IPS-18a (cell line): ENCODE data around the gene EHMT1.
"Not testable (repeated sequence)": the region's sequence is repeated elsewhere in the genome, so short reads cannot be mapped to it uniquely, and the experiment has no call there.

ENCODE experiments used
- H3K27ac ChIP-seq: one replicate; pipeline ENCODE4 v1.5.1; 2013; ENCODE audit warnings: low read length
- H3K27me3 ChIP-seq: one replicate; pipeline ENCODE4 v1.6.1; 2013; ENCODE audit warnings: mild to moderate bottlenecking, low read length; ENCODE audit not compliant: control insufficient read depth, insufficient read depth
- H3K36me3 ChIP-seq: one replicate; pipeline ENCODE4 v1.6.1; 2013; ENCODE audit warnings: low read depth, low read length; ENCODE audit not compliant: control insufficient read depth
- H3K4me1 ChIP-seq: one replicate; pipeline ENCODE4 v1.6.1; 2013; ENCODE audit warnings: low read depth, low read length; ENCODE audit not compliant: control insufficient read depth
- H3K4me3 ChIP-seq: one replicate; pipeline ENCODE4 v1.5.1; 2013; ENCODE audit warnings: low read length
- H3K9ac ChIP-seq: one replicate; pipeline ENCODE4 v1.6.1; 2013; ENCODE audit warnings: mild to moderate bottlenecking, low read length, moderate library complexity
- H3K9me3 ChIP-seq: one replicate; pipeline ENCODE4 v1.6.1; 2013; ENCODE audit warnings: low read depth, low read length; ENCODE audit not compliant: control insufficient read depth

The EHMT1 gene

GRCh38 chr9:137622211-137622610, 3.4 kb downstream of the EHMT1 start:
- H3K9me3 ChIP-seq, H3K9ac ChIP-seq, H3K27me3 ChIP-seq, H3K27ac ChIP-seq, H3K36me3 ChIP-seq, H3K4me3 ChIP-seq: not testable (repeated sequence)
- H3K4me1 ChIP-seq: peaks cover 16% of the 10 kb centered on the region

GRCh38 chr9:137626464-137626863, 7.7 kb downstream of the EHMT1 start:
- no peak overlapping the region for H3K27ac ChIP-seq
- no peaks in the 10 kb centered on the region for H3K9me3 ChIP-seq
- H3K27me3 ChIP-seq: no peaks in the 10 kb centered on the region
- peaks cover 5% of the 10 kb centered on the region for H3K4me1 ChIP-seq
- H3K36me3 ChIP-seq: no peaks in the 10 kb centered on the region
- H3K9ac ChIP-seq: no peak overlapping the region
- H3K4me3 ChIP-seq: no peak overlapping the region

- H3K4me3 ChIP-seq, H3K27ac ChIP-seq, H3K27me3 ChIP-seq, H3K36me3 ChIP-seq, H3K9me3 ChIP-seq, H3K4me1 ChIP-seq, H3K9ac ChIP-seq: not testable (repeated sequence)
These were observed 8.6 kb downstream of the EHMT1 start for GRCh38 chr9:137627406-137627805.

- Histone ChIP-seq H3K27ac (no peak overlapping the region), H3K9ac (no peak overlapping the region), H3K4me3 (no peak overlapping the region), H3K4me1 (peaks cover 3% of the 10 kb centered on the region), H3K27me3 (no peaks in the 10 kb centered on the region), H3K9me3 (no peaks in the 10 kb centered on the region), H3K36me3 (no peaks in the 10 kb centered on the region)
These were observed 11.3 kb downstream of the EHMT1 start for GRCh38 chr9:137630126-137630525.

- no peak overlapping the region for H3K4me3 ChIP-seq
- H3K9me3 ChIP-seq: no peaks in the 10 kb centered on the region
- no peaks in the 10 kb centered on the region for H3K27me3 ChIP-seq
- H3K9ac ChIP-seq: no peak overlapping the region
- no peaks in the 10 kb centered on the region for H3K4me1 ChIP-seq
- no peaks in the 10 kb centered on the region for H3K36me3 ChIP-seq
- no peak overlapping the region for H3K27ac ChIP-seq
These were observed 11.9 kb downstream of the EHMT1 start for GRCh38 chr9:137630679-137631078.

- H3K4me3 ChIP-seq: no peak overlapping the region
- H3K9ac ChIP-seq: no peak overlapping the region
- H3K4me1 ChIP-seq: no peaks in the 10 kb centered on the region
- H3K36me3 ChIP-seq: no peaks in the 10 kb centered on the region
- no peaks in the 10 kb centered on the region for H3K9me3 ChIP-seq
- H3K27me3 ChIP-seq: no peaks in the 10 kb centered on the region
- no peak overlapping the region for H3K27ac ChIP-seq
These were observed 12.8 kb downstream of the EHMT1 start for GRCh38 chr9:137631345-137632229.

GRCh38 chr9:137632230-137633161, 13.7 kb downstream of the EHMT1 start:
- Histone ChIP-seq H3K9ac (no peak overlapping the region), H3K4me1 (no peaks in the 10 kb centered on the region), H3K36me3 (no peaks in the 10 kb centered on the region), H3K4me3 (no peak overlapping the region), H3K9me3 (no peaks in the 10 kb centered on the region), H3K27ac (no peak overlapping the region), H3K27me3 (no peaks in the 10 kb centered on the region)

GRCh38 chr9:137634016-137634415, 15.2 kb downstream of the EHMT1 start:
- Histone ChIP-seq H3K4me3 (no peak overlapping the region), H3K27ac (no peak overlapping the region), H3K9me3 (no peaks in the 10 kb centered on the region), H3K9ac (no peak overlapping the region), H3K27me3 (no peaks in the 10 kb centered on the region), H3K4me1 (no peaks in the 10 kb centered on the region), H3K36me3 (no peaks in the 10 kb centered on the region)

- no peaks in the 10 kb centered on the region for H3K4me1 ChIP-seq
- H3K9ac ChIP-seq: no peak overlapping the region
- H3K4me3 ChIP-seq: no peak overlapping the region
- no peaks in the 10 kb centered on the region for H3K27me3 ChIP-seq
- H3K27ac ChIP-seq: no peak overlapping the region
- H3K9me3 ChIP-seq: no peaks in the 10 kb centered on the region
- H3K36me3 ChIP-seq: no peaks in the 10 kb centered on the region
These were observed 19.9 kb downstream of the EHMT1 start for GRCh38 chr9:137638680-137639079.

GRCh38 chr9:137639303-137640051, 20.7 kb downstream of the EHMT1 start:
- Histone ChIP-seq H3K4me3 (no peak overlapping the region), H3K27ac (no peak overlapping the region), H3K9ac (no peak overlapping the region), H3K36me3 (no peaks in the 10 kb centered on the region), H3K27me3 (no peaks in the 10 kb centered on the region), H3K4me1 (no peaks in the 10 kb centered on the region), H3K9me3 (no peaks in the 10 kb centered on the region)

GRCh38 chr9:137640862-137641261, 22.1 kb downstream of the EHMT1 start:
- Histone ChIP-seq H3K4me1 (no peaks in the 10 kb centered on the region), H3K36me3 (no peaks in the 10 kb centered on the region), H3K27me3 (no peaks in the 10 kb centered on the region), H3K9me3 (no peaks in the 10 kb centered on the region), H3K9ac (no peak overlapping the region), H3K4me3 (no peak overlapping the region), H3K27ac (no peak overlapping the region)
